Measurements from ENCODE around the gene TSPAN8. TPM values are rescaled to one million over a fixed set of nuclear protein-coding genes. Genes with fewer than 3 reads are reported as not detected.

Gene TSPAN8
- total RNA-seq, 1 experiment from 2014 or later, result 0.37 TPM

DNA sequence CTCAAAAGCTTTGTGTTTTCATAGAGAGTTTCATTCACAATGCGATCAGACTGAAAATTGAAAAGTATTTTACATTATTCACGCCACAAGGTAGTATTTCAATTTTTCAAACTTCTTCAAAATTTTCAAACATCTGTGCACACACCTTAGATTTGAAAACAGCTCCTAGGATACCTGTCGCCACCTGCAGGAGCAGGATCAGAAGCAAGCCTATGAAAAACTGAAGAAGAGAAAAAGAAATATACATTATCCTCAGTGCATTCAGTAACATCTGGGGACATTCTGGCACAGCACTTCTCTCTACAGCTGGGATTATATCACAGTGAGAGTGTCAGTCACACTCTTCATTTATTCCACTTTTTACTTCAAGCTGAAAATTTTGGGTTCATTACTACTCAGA lies 19.8 kb downstream of the TSPAN8 start:
- CTCF ChIA-PET, result no interaction called here

DNA sequence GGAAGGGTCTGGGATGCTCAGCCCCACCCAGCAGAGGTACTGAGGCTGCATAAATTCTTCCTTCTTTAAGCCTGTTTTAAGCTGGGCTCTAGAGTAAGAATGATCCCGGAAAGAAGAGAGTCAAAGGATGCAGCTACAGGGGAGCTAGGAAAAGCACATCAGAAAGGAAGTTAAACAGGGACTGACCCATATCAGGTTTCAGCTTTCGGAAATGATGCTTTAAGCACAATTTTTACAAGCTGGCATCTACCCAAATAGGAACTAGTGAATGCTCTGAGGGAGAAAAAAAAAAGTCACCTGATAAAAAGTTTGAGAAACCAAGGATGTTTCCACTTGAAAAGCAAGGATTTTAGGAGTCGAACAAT lies 22.0 kb downstream of the TSPAN8 start:
- peaks cover 25% of the 10 kb centered on the region for H3K4me1 Mint-ChIP-seq
- ChIA-PET POLR2A (no interaction called here), CTCF (interaction anchor here (1.0 to 1.3 kb wide), 2 partner anchors 11 to 117 kb away, joined by 3 to 4 read pairs; no protein-coding TSS in a partner anchor)
- no peaks in the 10 kb centered on the region for H3K9me3 Mint-ChIP-seq
- TF ChIP-seq, protein P1, sequence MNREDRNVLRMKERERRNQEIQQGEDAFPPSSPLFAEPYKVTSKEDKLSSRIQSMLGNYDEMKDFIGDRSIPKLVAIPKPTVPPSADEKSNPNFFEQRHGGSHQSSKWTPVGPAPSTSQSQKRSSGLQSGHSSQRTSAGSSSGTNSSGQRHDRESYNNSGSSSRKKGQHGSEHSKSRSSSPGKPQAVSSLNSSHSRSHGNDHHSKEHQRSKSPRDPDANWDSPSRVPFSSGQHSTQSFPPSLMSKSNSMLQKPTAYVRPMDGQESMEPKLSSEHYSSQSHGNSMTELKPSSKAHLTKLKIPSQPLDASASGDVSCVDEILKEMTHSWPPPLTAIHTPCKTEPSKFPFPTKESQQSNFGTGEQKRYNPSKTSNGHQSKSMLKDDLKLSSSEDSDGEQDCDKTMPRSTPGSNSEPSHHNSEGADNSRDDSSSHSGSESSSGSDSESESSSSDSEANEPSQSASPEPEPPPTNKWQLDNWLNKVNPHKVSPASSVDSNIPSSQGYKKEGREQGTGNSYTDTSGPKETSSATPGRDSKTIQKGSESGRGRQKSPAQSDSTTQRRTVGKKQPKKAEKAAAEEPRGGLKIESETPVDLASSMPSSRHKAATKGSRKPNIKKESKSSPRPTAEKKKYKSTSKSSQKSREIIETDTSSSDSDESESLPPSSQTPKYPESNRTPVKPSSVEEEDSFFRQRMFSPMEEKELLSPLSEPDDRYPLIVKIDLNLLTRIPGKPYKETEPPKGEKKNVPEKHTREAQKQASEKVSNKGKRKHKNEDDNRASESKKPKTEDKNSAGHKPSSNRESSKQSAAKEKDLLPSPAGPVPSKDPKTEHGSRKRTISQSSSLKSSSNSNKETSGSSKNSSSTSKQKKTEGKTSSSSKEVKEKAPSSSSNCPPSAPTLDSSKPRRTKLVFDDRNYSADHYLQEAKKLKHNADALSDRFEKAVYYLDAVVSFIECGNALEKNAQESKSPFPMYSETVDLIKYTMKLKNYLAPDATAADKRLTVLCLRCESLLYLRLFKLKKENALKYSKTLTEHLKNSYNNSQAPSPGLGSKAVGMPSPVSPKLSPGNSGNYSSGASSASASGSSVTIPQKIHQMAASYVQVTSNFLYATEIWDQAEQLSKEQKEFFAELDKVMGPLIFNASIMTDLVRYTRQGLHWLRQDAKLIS (CRISPR knock-in tag; IDR thresholded peaks at IDR 0.05; ENCODE audit: borderline replicate concordance), result no peak
- TF ChIP-seq, protein P2, sequence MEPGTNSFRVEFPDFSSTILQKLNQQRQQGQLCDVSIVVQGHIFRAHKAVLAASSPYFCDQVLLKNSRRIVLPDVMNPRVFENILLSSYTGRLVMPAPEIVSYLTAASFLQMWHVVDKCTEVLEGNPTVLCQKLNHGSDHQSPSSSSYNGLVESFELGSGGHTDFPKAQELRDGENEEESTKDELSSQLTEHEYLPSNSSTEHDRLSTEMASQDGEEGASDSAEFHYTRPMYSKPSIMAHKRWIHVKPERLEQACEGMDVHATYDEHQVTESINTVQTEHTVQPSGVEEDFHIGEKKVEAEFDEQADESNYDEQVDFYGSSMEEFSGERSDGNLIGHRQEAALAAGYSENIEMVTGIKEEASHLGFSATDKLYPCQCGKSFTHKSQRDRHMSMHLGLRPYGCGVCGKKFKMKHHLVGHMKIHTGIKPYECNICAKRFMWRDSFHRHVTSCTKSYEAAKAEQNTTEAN (CRISPR knock-in tag; IDR thresholded peaks at IDR 0.05), result no peak
- no peak for TF ChIP-seq NFE2L1 (CRISPR knock-in tag; IDR thresholded peaks at IDR 0.05)
- TF ChIP-seq, protein P3, sequence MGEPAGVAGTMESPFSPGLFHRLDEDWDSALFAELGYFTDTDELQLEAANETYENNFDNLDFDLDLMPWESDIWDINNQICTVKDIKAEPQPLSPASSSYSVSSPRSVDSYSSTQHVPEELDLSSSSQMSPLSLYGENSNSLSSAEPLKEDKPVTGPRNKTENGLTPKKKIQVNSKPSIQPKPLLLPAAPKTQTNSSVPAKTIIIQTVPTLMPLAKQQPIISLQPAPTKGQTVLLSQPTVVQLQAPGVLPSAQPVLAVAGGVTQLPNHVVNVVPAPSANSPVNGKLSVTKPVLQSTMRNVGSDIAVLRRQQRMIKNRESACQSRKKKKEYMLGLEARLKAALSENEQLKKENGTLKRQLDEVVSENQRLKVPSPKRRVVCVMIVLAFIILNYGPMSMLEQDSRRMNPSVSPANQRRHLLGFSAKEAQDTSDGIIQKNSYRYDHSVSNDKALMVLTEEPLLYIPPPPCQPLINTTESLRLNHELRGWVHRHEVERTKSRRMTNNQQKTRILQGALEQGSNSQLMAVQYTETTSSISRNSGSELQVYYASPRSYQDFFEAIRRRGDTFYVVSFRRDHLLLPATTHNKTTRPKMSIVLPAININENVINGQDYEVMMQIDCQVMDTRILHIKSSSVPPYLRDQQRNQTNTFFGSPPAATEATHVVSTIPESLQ (CRISPR knock-in tag; IDR thresholded peaks at IDR 0.05), result no peak
- no peak for TF ChIP-seq ELF4 (CRISPR knock-in tag; IDR thresholded peaks at IDR 0.05; ENCODE audit: low read depth)
- TF ChIP-seq, protein P4, sequence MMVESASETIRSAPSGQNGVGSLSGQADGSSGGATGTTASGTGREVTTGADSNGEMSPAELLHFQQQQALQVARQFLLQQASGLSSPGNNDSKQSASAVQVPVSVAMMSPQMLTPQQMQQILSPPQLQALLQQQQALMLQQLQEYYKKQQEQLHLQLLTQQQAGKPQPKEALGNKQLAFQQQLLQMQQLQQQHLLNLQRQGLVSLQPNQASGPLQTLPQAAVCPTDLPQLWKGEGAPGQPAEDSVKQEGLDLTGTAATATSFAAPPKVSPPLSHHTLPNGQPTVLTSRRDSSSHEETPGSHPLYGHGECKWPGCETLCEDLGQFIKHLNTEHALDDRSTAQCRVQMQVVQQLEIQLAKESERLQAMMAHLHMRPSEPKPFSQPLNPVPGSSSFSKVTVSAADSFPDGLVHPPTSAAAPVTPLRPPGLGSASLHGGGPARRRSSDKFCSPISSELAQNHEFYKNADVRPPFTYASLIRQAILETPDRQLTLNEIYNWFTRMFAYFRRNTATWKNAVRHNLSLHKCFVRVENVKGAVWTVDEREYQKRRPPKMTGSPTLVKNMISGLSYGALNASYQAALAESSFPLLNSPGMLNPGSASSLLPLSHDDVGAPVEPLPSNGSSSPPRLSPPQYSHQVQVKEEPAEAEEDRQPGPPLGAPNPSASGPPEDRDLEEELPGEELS (CRISPR knock-in tag; IDR thresholded peaks at IDR 0.05), result no peak
- TF ChIP-seq NR2C2 (CRISPR knock-in tag; IDR thresholded peaks at IDR 0.05), result no peak
- no peak for TF ChIP-seq JAZF1 (CRISPR knock-in tag; IDR thresholded peaks at IDR 0.05)
- H3K4me3 Mint-ChIP-seq, result no peak overlapping the region
- no peaks in the 10 kb centered on the region for H3K36me3 Mint-ChIP-seq
- ATAC-seq, result peak; percentile 79
- H3K27ac Mint-ChIP-seq, result no peak overlapping the region
- no peaks in the 10 kb centered on the region for H3K27me3 Mint-ChIP-seq (ENCODE audit: low read depth)
- DNase-seq (ENCODE audit: low spot score), result no peak

More for the DNA sequence above, 19.8 kb downstream of the TSPAN8 start:
- no peaks in the 10 kb centered on the region for H3K9me3 Mint-ChIP-seq
- H3K36me3 Mint-ChIP-seq, result no peaks in the 10 kb centered on the region
- no peak for TF ChIP-seq GRHL2 (CRISPR knock-in tag; IDR thresholded peaks at IDR 0.05; ENCODE audit: insufficient replicate concordance, severe bottlenecking)
- no peak for TF ChIP-seq MYBL2 (CRISPR knock-in tag; IDR thresholded peaks at IDR 0.05)
- TF ChIP-seq, protein P5, sequence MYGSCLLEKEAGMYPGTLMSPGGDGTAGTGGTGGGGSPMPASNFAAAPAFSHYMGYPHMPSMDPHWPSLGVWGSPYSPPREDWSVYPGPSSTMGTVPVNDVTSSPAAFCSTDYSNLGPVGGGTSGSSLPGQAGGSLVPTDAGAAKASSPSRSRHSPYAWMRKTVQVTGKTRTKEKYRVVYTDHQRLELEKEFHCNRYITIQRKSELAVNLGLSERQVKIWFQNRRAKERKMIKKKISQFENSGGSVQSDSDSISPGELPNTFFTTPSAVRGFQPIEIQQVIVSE (CRISPR knock-in tag; IDR thresholded peaks at IDR 0.05; ENCODE audit: borderline replicate concordance), result no peak
- TF ChIP-seq, protein P2 (CRISPR knock-in tag; IDR thresholded peaks at IDR 0.05), result no peak
- TF ChIP-seq NFE2L1 (CRISPR knock-in tag; IDR thresholded peaks at IDR 0.05), result no peak
- no peak for TF ChIP-seq ZNF219 (CRISPR knock-in tag; IDR thresholded peaks at IDR 0.05; ENCODE audit: borderline replicate concordance)
- TF ChIP-seq NR2C2 (CRISPR knock-in tag; IDR thresholded peaks at IDR 0.05), result no peak
- TF ChIP-seq GTF2I (CRISPR knock-in tag; conservative IDR thresholded peaks at IDR 0.05), result no peak
- no peak for TF ChIP-seq RELA (CRISPR knock-in tag; IDR thresholded peaks at IDR 0.05; ENCODE audit: borderline replicate concordance)
- no peak for TF ChIP-seq IRF2 (CRISPR knock-in tag; IDR thresholded peaks at IDR 0.05; ENCODE audit: borderline replicate concordance, low read depth)
- TF ChIP-seq TP53 (CRISPR knock-in tag; IDR thresholded peaks at IDR 0.05), result no peak
- TF ChIP-seq SP1 (CRISPR knock-in tag; conservative IDR thresholded peaks at IDR 0.05), result no peak
- POLR2A ChIA-PET, result no interaction called here
- no peak overlapping the region for H3K27ac Mint-ChIP-seq
- no peak for ATAC-seq
- no peaks in the 10 kb centered on the region; the same call in 1 of the 2 replicates for H3K27me3 Mint-ChIP-seq (ENCODE audit: low read depth)
- no peak for DNase-seq (ENCODE audit: low spot score)
- peaks cover 34% of the 10 kb centered on the region for H3K4me1 Mint-ChIP-seq
- no peak overlapping the region for H3K4me3 Mint-ChIP-seq

All from WTC11 (cell line).